Measurements from ENCODE around the gene MMP23B. TPM values are rescaled to one million over a fixed set of nuclear protein-coding genes. Genes with fewer than 3 reads are reported as not detected.
A peak's percentile ranks its signal among the peaks of the same experiment; 100 is the strongest.
"Not testable (repeated sequence)": the region's sequence is repeated elsewhere in the genome, so short reads cannot be mapped to it uniquely, and the experiment has no call there.

MMP23B gene
- polyA plus RNA-seq, 1 donor from 2014 or later, result 0.98 TPM

GRCh38 chr1:1658583-1659549 lies 26.9 kb downstream of the MMP23B start, which contains the start of gene CDK11B:
Gene CDK11B, minus strand, starts transcription at chr1:1659004. Its CDS starts 1,519 bp downstream, at chr1:1657485.
- peak within 1 kb of the TSS; percentile 68 for H3K4me3 ChIP-seq (ENCODE audit: low read length)
- H3K27ac ChIP-seq (ENCODE audit: low read length), result peak within 1 kb of the TSS; percentile 91
- H3F3A ChIP-seq (ENCODE audit: insufficient read depth, low read length, poor library complexity, severe bottlenecking); H4K20me1 ChIP-seq (ENCODE audit: insufficient read depth); H3K4me2 ChIP-seq (ENCODE audit: low read length); H3K79me2 ChIP-seq (replicated peaks; ENCODE audit: insufficient read depth, low read length); H3K36me3 ChIP-seq (ENCODE audit: insufficient read depth, low read length); H3K9me2 ChIP-seq (ENCODE audit: insufficient read depth, low read length); H3K9me3 ChIP-seq (ENCODE audit: low read length); H3K27me3 ChIP-seq (ENCODE audit: insufficient read depth, low read depth, low read length): not testable (repeated sequence)
- peak within 1 kb of the TSS; percentile 8 for H2AFZ ChIP-seq (ENCODE audit: low read depth, low read length)
- peak within 1 kb of the TSS; percentile 76 for H3K9ac ChIP-seq (ENCODE audit: low read length)
- TF ChIP-seq MXI1 (conservative IDR thresholded peaks at IDR 0.05; ENCODE audit: poor library complexity, severe bottlenecking) (peak; percentile 84), POLR2AphosphoS5 (IDR thresholded peaks at IDR 0.05) (peak; percentile 77), RAD21 (conservative IDR thresholded peaks at IDR 0.05) (peak; percentile 8), EP300 (conservative IDR thresholded peaks at IDR 0.05; ENCODE audit: poor library complexity, severe bottlenecking) (peak; percentile 86)
- TF ChIP-seq, protein P1, sequence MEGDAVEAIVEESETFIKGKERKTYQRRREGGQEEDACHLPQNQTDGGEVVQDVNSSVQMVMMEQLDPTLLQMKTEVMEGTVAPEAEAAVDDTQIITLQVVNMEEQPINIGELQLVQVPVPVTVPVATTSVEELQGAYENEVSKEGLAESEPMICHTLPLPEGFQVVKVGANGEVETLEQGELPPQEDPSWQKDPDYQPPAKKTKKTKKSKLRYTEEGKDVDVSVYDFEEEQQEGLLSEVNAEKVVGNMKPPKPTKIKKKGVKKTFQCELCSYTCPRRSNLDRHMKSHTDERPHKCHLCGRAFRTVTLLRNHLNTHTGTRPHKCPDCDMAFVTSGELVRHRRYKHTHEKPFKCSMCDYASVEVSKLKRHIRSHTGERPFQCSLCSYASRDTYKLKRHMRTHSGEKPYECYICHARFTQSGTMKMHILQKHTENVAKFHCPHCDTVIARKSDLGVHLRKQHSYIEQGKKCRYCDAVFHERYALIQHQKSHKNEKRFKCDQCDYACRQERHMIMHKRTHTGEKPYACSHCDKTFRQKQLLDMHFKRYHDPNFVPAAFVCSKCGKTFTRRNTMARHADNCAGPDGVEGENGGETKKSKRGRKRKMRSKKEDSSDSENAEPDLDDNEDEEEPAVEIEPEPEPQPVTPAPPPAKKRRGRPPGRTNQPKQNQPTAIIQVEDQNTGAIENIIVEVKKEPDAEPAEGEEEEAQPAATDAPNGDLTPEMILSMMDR (IDR thresholded peaks at IDR 0.05; ENCODE audit: poor library complexity, severe bottlenecking), result peak; percentile 50

DNA sequence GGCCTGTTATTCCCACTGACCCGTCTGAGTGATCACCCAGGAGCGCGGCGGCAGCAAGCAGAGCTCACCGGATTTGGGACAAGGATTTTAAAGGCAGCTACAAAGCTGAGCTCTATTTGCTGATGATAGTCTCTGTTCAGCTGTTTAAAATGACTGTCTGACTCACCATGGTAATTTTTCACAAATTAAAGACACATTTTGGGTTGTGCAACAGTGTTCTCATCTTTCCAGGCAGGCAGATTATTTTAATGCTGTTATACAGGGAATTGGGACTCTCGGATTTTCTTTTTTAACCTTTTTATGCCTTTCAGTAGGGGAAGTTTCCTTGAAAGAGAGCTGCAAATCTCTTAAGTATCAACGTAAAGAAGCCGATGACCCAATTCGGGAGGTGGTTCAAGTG lies 30.4 kb downstream of the MMP23B start:
- H4K20me1 ChIP-seq (ENCODE audit: insufficient read depth); H3K9me2 ChIP-seq (ENCODE audit: insufficient read depth, low read length); H3K4me3 ChIP-seq (ENCODE audit: low read length); H3K27ac ChIP-seq (ENCODE audit: low read length); H3K27me3 ChIP-seq (ENCODE audit: insufficient read depth, low read depth, low read length); H2AFZ ChIP-seq (ENCODE audit: low read depth, low read length); H3K36me3 ChIP-seq (ENCODE audit: insufficient read depth, low read length); H3F3A ChIP-seq (ENCODE audit: insufficient read depth, low read length, poor library complexity, severe bottlenecking); H3K9me3 ChIP-seq (ENCODE audit: low read length); H3K9ac ChIP-seq (ENCODE audit: low read length); H3K79me2 ChIP-seq (replicated peaks; ENCODE audit: insufficient read depth, low read length); H3K4me2 ChIP-seq (ENCODE audit: low read length): not testable (repeated sequence)

DNA sequence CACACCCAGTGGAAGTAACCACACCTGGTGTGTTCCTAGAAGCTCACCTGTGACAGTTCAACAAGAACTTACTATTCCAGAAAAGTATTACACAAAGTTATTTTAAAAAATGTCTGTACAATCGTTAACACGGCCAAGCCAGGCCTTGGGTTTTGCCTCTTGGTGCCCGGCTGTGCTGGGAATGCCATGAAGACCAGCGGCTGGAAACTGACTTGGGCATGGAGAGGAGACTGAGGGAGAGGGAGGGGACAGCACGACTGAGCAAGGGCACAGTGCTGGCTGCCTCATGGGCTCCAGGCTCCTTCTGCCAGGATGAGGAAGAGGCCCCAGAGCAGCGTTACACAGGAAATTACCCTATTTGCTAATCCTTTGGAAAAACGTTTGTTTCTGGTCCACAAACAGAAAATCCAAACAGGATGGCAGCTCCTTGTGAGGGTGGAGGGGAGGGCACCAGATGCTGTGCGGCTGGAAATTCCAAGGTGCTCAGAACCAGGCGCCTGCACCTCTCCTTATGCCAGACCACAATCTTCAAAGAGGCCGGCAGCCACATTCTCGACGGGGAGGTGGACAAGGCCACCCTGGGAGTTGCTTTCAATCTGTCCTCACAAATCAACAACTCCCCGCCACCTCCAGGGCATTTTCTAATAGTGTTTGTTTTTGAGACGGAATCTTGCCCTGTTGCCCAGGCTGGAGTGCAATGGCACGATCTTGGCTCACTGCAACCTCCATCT lies 31.0 kb downstream of the MMP23B start:
- not testable (repeated sequence) for H2AFZ ChIP-seq (ENCODE audit: low read depth, low read length); H3K9me2 ChIP-seq (ENCODE audit: insufficient read depth, low read length); H3K4me2 ChIP-seq (ENCODE audit: low read length); H3K9me3 ChIP-seq (ENCODE audit: low read length); H3K27ac ChIP-seq (ENCODE audit: low read length); H3K4me3 ChIP-seq (ENCODE audit: low read length); H3K79me2 ChIP-seq (replicated peaks; ENCODE audit: insufficient read depth, low read length); H4K20me1 ChIP-seq (ENCODE audit: insufficient read depth); H3K36me3 ChIP-seq (ENCODE audit: insufficient read depth, low read length); H3K9ac ChIP-seq (ENCODE audit: low read length); H3F3A ChIP-seq (ENCODE audit: insufficient read depth, low read length, poor library complexity, severe bottlenecking); H3K27me3 ChIP-seq (ENCODE audit: insufficient read depth, low read depth, low read length)

DNA sequence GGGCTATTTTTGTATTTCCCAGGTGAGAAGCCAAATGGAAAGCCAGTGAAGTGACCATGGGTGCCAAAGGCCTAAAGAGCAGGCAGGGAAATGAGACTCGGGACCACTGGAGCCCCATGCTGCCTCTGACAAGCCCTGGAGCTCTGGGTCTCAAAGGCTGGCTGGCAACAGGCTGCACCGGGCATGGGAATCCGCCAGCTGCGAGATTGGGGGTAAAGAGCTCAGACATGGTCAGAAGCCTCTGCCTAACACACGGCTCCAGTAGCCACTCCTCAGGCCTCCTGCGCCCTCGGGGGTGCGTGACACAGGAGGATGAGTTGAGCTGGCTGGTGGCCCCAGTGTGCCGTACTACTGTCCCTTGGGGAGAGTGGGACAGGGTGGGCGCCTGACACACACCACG lies 32.3 kb downstream of the MMP23B start:
- not testable (repeated sequence) for H3K79me2 ChIP-seq (replicated peaks; ENCODE audit: insufficient read depth, low read length); H3K9me2 ChIP-seq (ENCODE audit: insufficient read depth, low read length); H2AFZ ChIP-seq (ENCODE audit: low read depth, low read length); H3K27me3 ChIP-seq (ENCODE audit: insufficient read depth, low read depth, low read length); H4K20me1 ChIP-seq (ENCODE audit: insufficient read depth); H3F3A ChIP-seq (ENCODE audit: insufficient read depth, low read length, poor library complexity, severe bottlenecking); H3K9ac ChIP-seq (ENCODE audit: low read length); H3K9me3 ChIP-seq (ENCODE audit: low read length); H3K4me2 ChIP-seq (ENCODE audit: low read length); H3K36me3 ChIP-seq (ENCODE audit: insufficient read depth, low read length); H3K27ac ChIP-seq (ENCODE audit: low read length); H3K4me3 ChIP-seq (ENCODE audit: low read length)
